ENCODE data around the gene IL1RAPL2.

GRCh38 chrX:104684077-104684476 is 118.1 kb downstream of the IL1RAPL2 start:
- no peak for TF ChIP-seq EZH2 (IDR thresholded peaks at IDR 0.05; ENCODE audit: low read depth)
- TF ChIP-seq, protein P1, sequence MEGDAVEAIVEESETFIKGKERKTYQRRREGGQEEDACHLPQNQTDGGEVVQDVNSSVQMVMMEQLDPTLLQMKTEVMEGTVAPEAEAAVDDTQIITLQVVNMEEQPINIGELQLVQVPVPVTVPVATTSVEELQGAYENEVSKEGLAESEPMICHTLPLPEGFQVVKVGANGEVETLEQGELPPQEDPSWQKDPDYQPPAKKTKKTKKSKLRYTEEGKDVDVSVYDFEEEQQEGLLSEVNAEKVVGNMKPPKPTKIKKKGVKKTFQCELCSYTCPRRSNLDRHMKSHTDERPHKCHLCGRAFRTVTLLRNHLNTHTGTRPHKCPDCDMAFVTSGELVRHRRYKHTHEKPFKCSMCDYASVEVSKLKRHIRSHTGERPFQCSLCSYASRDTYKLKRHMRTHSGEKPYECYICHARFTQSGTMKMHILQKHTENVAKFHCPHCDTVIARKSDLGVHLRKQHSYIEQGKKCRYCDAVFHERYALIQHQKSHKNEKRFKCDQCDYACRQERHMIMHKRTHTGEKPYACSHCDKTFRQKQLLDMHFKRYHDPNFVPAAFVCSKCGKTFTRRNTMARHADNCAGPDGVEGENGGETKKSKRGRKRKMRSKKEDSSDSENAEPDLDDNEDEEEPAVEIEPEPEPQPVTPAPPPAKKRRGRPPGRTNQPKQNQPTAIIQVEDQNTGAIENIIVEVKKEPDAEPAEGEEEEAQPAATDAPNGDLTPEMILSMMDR (conservative IDR thresholded peaks at IDR 0.05) = no peak

Measured in PC-9 (cell line).